Measurements from ENCODE around the gene EGLN1.
"Not testable (repeated sequence)": the region's sequence is repeated elsewhere in the genome, so short reads cannot be mapped to it uniquely, and the experiment has no call there.

The EGLN1 gene

DNA sequence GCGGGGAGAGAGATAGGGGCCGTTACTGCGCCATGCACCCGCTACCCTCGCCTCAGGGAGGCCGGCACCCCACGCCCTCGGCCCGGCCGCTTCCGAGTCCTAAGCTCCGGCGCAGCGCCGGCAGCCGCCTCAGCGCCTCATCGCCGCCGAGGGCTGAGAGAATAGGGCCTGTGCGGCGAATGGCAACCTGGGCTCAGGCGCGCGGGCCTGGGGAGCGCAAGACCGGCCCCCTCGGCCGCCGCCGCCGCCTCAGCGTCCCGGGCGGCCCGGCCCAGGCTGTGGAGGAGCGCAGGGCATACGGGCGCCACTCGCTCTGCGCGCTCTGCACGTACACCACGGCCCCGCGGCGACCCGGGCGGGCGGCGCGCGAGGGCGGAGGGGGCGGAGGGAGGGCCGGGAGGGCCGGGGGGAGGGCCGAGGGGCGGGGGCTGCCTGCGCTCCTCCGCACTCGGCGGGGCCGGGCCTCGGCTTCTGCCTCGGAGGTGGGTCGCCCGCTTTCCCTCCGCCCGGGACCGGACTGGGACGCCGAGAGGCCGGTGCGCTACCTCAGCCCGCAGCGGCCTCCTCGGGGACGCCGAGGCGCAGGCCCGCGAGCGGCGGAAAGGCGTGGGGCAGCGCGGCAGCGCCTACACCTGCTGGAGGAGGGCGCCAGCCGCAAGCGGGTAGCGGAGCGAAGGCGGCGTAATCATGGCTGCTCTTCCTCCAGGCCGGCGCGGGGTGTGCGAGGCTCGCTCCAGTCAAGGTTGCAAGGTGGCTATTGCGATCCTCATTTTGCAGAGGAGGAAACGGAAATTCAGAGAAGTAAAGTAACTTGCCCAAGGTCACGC lies at the start of gene EGLN1:
Gene EGLN1, minus strand, starts transcription at position 317 of the 827 bp plus-strand sequence. CDS start 399 bp downstream, outside the sequence.
- DNase-seq (ENCODE audit: low spot score): peak; percentile 83

DNA sequence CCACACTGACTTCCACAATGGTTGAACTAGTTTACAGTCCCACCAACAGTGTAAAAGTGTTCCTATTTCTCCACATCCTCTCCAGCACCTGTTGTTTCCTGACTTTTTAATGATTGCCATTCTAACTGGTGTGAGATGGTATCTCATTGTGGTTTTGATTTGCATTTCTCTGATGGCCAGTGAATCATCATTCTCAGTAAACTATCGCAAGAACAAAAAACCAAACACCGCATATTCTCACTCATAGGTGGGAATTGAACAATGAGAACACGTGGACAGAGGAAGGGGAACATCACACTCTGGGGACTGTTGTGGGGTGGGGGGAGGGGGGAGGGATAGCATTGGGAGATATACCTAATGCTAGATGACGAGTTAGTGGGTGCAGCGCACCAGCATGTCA lies 49.4 kb upstream of the EGLN1 start:
- DNase-seq (ENCODE audit: low spot score): not testable (repeated sequence)

GRCh38 chr1:231471027-231471426 lies 48.9 kb upstream of the EGLN1 start:
- not testable (repeated sequence) for DNase-seq (ENCODE audit: low spot score)

DNA sequence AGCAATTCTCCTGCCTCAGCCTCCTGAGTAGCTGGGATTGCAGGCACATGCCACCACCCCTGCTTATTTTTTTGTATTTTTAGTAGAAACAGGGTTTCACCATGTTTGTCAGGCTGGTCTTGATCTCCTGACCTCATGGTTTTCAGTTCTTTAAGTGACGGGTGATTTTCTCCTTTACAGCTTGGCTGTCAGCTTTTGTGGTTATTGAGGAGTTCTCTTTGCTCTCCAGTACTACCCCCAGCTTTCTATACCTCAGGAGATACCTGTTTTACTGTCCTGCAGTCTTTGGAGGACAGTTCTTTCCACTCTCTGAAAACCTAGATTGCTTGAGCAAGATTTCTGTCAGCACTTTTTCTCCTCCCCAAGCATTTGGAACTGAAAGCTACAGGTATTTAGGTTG lies 45.9 kb upstream of the EGLN1 start:
- DNase-seq (ENCODE audit: low spot score): no peak

- no peak for DNase-seq (ENCODE audit: low spot score)
Observed at GRCh38 chr1:231465051-231465450, 43.0 kb upstream of the EGLN1 start.

DNA sequence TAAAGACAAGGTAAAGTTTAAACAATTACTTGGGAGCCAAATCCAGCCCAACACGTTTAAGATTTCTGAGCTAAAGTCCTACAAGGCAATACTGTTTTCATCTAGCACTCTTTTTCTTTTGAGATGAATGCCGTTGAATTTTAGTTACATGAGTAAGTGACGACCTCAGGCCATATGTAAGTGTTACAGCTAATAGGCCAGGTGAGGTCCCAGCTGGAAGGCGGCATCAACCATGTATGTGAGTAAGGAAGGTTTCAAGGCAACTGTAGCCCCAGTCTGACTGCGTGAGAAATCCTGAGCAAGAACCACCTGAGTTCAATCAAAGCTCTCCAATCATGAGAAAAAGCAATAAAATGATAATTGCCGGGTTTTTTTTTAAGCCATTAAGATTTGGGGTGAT lies 41.5 kb upstream of the EGLN1 start:
- no peak for DNase-seq (ENCODE audit: low spot score)

- peak; percentile 68 for DNase-seq (ENCODE audit: low spot score)
Observed at GRCh38 chr1:231460614-231461013, 38.5 kb upstream of the EGLN1 start.

GRCh38 chr1:231459438-231459837 lies 37.4 kb upstream of the EGLN1 start:
- not testable (repeated sequence) for DNase-seq (ENCODE audit: low spot score)

- not testable (repeated sequence) for DNase-seq (ENCODE audit: low spot score)
Observed at GRCh38 chr1:231457956-231458355, 35.9 kb upstream of the EGLN1 start.

DNA sequence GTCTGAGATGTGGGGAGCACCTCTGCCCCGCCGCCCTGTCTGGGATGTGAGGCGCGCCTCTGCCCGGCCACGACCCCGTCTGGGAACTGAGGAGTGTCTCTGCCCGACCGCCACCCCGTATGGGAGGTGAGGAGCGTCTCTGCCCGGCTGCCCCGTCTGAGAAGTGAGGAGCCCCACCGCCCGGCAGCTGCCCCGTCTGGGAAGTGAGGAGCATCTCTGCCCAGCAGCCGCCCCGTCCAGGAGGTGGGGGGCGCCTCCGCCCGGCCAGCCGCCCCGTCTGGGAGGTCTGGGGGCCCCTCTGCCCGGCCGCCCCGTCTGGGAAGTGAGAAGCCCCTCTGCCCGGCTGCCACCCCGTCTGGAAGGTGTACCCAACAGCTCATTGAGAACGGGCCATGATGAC lies 32.0 kb upstream of the EGLN1 start:
- DNase-seq (ENCODE audit: low spot score): not testable (repeated sequence)

DNA sequence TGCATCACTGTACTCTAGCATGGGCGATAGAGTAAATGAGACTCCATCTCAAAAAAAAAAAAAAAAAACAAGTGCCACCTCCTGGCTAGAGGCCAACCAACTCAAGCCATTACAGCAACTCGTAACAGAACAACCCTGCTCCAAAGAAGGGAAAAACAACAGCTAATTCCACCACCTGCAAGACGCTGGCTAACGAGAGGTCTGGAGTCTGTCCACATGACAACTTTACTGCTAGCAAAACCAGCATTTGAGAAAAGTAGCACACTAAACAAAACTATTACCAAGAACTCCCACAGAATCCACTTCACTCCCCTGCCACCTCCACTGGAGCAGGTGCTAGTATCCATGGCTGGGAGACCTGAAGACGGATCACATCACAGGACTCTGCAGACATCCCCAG lies 24.1 kb upstream of the EGLN1 start:
- DNase-seq (ENCODE audit: low spot score): no peak

GRCh38 chr1:231444059-231444458 lies 22.0 kb upstream of the EGLN1 start:
- DNase-seq (ENCODE audit: low spot score): no peak

- DNase-seq (ENCODE audit: low spot score): no peak
Observed at GRCh38 chr1:231443363-231443762, 21.3 kb upstream of the EGLN1 start.

GRCh38 chr1:231442735-231443134 lies 20.6 kb upstream of the EGLN1 start:
- DNase-seq (ENCODE audit: low spot score): no peak

DNA sequence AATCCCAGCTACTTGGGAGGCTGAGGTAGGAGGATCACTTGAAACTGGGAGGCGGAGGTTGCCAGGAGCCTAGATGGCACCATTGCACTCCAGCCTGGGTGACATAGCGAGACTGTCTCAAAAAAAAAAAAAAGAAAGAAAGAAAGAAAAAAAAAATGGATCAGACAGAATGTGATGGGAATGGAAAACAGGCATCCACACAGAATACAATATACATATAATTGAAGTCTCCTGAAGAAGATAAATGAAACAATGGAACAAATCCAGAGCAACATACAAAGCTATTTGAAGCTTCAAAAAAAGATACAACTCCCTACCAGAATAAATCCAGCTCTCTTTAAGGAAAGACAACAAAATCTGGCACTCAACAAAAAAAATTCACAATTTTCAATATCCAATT lies 10.9 kb upstream of the EGLN1 start:
- DNase-seq (ENCODE audit: low spot score): no peak

GRCh38 chr1:231431665-231432415 lies 9.8 kb upstream of the EGLN1 start:
- DNase-seq (ENCODE audit: low spot score): no peak

GRCh38 chr1:231430678-231431352 lies 8.7 kb upstream of the EGLN1 start:
- not testable (repeated sequence) for DNase-seq (ENCODE audit: low spot score)

GRCh38 chr1:231428377-231428776 lies 6.3 kb upstream of the EGLN1 start:
- DNase-seq (ENCODE audit: low spot score): no peak

- DNase-seq (ENCODE audit: low spot score): no peak
Observed at GRCh38 chr1:231424950-231425805, 3.1 kb upstream of the EGLN1 start.

DNA sequence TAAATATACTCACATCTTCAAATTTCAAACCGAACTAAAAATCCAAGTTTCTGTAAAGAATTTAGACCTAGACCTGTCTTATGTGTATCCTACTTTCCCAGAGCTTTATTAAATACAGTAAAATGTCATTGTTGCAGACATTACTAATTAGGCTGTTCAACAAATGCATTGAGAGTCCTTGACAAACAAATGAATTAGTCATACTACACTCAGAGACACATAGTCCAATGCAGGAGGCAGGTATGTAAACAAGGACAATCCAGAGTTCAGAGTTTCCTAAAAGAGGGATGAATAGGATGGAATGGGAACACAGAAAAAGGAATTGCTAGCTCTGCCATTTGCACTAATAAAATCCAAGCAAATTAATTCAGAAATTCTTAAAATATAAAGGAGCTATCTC lies 1.6 kb upstream of the EGLN1 start:
- no peak for DNase-seq (ENCODE audit: low spot score)

DNA sequence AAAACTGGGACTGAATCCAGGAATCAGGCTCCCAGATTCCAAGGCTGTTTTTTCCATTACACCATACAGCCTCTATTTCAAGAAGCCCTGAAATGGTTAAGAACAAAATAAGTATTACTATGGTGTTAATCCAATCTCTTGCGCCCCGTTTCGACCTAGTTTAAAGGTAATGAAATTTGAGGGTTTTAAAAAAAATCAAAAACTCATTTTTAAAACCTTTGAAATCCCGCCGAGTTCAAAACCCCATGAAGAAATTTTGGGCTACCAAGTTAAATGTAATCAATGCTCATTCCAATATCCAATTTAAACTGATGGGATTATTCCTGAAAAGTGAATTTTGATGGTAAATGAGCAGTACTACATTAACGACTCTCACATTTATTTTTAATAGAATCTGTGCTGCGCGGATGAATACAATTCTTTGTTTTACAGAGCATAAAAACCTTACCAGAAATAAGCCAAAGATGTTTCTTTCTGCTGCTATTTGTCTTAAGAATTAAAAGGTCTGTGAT lies 767 bp upstream of the EGLN1 start:
- no peak for DNase-seq (ENCODE audit: low spot score)
